HL-60 (cell line): Measurements from ENCODE around the gene ATP2A2.

Experiments used
- CTCF ChIP-seq: IDR thresholded peaks from one replicate; pipeline ENCODE4 v1.5.1; 2011; ENCODE audit warnings: low read length, control low read depth, inconsistent platforms; ENCODE audit not compliant: insufficient read depth
- REST ChIP-seq: IDR thresholded peaks from 2 replicates; pipeline ENCODE4 v1.6.1; 2012; ENCODE audit warnings: low read depth; ENCODE audit not compliant: insufficient replicate concordance
- SPI1 ChIP-seq: IDR thresholded peaks from 2 replicates; pipeline ENCODE4 v1.6.1; 2012; ENCODE audit warnings: low read depth, mild to moderate bottlenecking, borderline replicate concordance

GRCh38 chr12:110361216-110361615, 80.2 kb downstream of the ATP2A2 start:
- TF ChIP-seq SPI1 (no peak), CTCF (no peak), REST (no peak)
